ENCODE measurements around the gene IL6R.

IL6R gene

DNA sequence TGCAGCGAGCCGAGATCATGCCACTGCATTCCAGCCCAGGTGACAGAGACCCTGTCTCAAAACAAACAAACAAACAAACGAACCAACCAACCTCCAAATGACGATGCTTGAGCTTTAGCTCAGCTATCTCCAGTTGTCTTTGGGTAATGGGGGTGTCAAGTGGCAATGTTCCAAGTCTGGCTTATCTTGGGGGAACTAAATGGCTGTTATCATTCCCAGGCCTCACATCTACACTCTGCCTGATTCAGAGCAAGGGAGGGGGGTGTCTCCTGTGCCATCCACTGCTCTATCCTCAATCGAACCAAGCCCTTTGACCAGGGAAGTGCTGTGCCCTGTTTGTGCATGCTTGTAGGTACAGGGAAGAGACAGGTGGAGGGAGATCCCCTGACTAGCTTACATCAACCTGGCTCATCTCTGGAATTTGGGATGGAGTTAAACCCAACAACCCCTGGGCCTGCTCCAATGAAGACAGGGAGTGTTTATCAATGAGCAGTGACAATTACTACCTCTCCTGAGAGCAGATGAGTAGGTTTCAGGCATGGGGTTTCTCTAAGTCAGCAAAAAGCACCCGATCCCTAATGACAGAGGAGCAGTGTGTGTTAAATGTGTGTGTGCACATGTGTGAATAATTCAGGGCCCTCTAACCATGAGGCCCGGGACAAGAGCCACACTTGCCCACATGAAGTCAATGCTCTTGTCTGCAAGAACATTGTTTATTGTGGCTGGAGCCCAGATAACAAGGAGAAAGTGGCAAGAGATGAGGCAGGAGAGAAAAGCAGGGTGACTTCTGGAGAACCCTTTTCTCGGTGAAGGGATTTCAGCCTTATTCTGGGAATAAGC lies 20.3 kb upstream of the IL6R start:
- TF ChIP-seq CTCF (IDR thresholded peaks at IDR 0.05; ENCODE audit: low read depth, low read length) = no peak

GRCh38 chr1:154386643-154387352 lies 18.3 kb upstream of the IL6R start:
- no peak for DNase-seq (ENCODE audit: extremely low read depth, low read depth)
- TF ChIP-seq CTCF (IDR thresholded peaks at IDR 0.05; ENCODE audit: low read depth, low read length) = no peak

More for the DNA sequence above, 20.3 kb upstream of the IL6R start:
- DNase-seq (ENCODE audit: extremely low read depth, low read depth) = no peak

- DNase-seq (ENCODE audit: extremely low read depth, low read depth) = no peak
- TF ChIP-seq CTCF (IDR thresholded peaks at IDR 0.05; ENCODE audit: low read depth, low read length) = no peak
Observed at GRCh38 chr1:154391086-154391770, 13.9 kb upstream of the IL6R start.

DNA sequence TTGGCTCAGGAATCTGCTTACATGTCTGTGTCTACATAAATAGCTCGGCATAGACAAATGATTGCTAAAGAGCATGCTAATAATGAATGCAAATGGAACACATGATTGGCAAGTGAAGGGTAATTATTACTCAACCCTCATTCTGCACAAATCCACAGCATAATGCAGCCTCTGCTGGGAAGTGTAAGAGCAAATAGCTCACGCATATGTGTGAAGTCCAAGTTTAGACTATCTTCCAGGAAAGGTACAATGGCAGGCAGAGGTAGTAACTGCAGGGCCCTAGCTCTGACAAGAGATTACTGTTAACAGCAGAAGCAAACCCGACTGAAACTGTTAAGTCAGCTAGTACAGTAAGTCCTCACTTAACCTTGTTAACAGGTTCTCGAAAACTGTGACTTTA lies 7.0 kb upstream of the IL6R start:
- TF ChIP-seq CTCF (IDR thresholded peaks at IDR 0.05; ENCODE audit: low read depth, low read length) = no peak

GRCh38 chr1:154398678-154399077 lies 6.5 kb upstream of the IL6R start:
- TF ChIP-seq CTCF (IDR thresholded peaks at IDR 0.05; ENCODE audit: low read depth, low read length) = no peak
- no peak for DNase-seq (ENCODE audit: extremely low read depth, low read depth)

More for the DNA sequence above, 7.0 kb upstream of the IL6R start:
- DNase-seq (ENCODE audit: extremely low read depth, low read depth) = no peak

GRCh38 chr1:154400381-154400801 lies 4.8 kb upstream of the IL6R start:
- no peak for TF ChIP-seq CTCF (IDR thresholded peaks at IDR 0.05; ENCODE audit: low read depth, low read length)
- no peak for DNase-seq (ENCODE audit: extremely low read depth, low read depth)

Measured in AG09319 (cell line).